ENCODE results near the gene DENND5A. TPM values are rescaled to one million over a fixed set of nuclear protein-coding genes. Genes with fewer than 3 reads are reported as not detected.
"Not testable (repeated sequence)": the region's sequence is repeated elsewhere in the genome, so short reads cannot be mapped to it uniquely, and the experiment has no call there.

The DENND5A gene
- total RNA-seq, 4 donors from 2014 or later: 60.0 to 199 (median 99.4) TPM

- Histone ChIP-seq H3K27me3 (no peaks in the 10 kb centered on the region), H3K4me3 (peak overlapping the region in 1 of 2 donors; percentile 97), H3K4me1 (no peaks in the 10 kb centered on the region), H3K36me3 (no peaks in the 10 kb centered on the region), H3K9me3 (no peaks in the 10 kb centered on the region), H3K27ac (peak overlapping the region; percentile 99 to 100)
- DNase-seq: no peak
- intact Hi-C loops (cut with DNase I; ENCODE audit: low total_unique reads): no loop called here
- TF ChIP-seq POLR2A (IDR thresholded peaks at IDR 0.05) (no peak), CTCF (IDR thresholded peaks at IDR 0.05) (no peak)
Measured at GRCh38 chr11:9266132-9266736, 1.1 kb upstream of the DENND5A start.

GRCh38 chr11:9264316-9265210, 587 bp downstream of the DENND5A start:
- Histone ChIP-seq H3K27me3 (no peaks in the 10 kb centered on the region), H3K4me3 (peak overlapping the region; percentile 97 to 99), H3K4me1 (no peaks in the 10 kb centered on the region), H3K27ac (peak overlapping the region; percentile 99 to 100), H3K9me3 (no peaks in the 10 kb centered on the region), H3K36me3 (no peaks in the 10 kb centered on the region)
- TF ChIP-seq CTCF (IDR thresholded peaks at IDR 0.05) (no peak), POLR2A (IDR thresholded peaks at IDR 0.05) (peak; percentile 26 to 43)
- intact Hi-C loops (cut with DNase I; ENCODE audit: low total_unique reads): no loop called here
- peak; percentile 63 to 73 for DNase-seq

- Histone ChIP-seq H3K9me3 (no peaks in the 10 kb centered on the region), H3K27me3 (no peaks in the 10 kb centered on the region), H3K36me3 (no peaks in the 10 kb centered on the region), H3K27ac (peak overlapping the region; percentile 99 to 100), H3K4me3 (peak overlapping the region; percentile 97 to 99), H3K4me1 (no peaks in the 10 kb centered on the region)
- DNase-seq: no peak
- intact Hi-C loops (cut with DNase I; ENCODE audit: low total_unique reads): no loop called here
- TF ChIP-seq POLR2A (IDR thresholded peaks at IDR 0.05) (no peak), CTCF (IDR thresholded peaks at IDR 0.05) (no peak)
Measured at GRCh38 chr11:9263840-9264315, 1.3 kb downstream of the DENND5A start.

DNA sequence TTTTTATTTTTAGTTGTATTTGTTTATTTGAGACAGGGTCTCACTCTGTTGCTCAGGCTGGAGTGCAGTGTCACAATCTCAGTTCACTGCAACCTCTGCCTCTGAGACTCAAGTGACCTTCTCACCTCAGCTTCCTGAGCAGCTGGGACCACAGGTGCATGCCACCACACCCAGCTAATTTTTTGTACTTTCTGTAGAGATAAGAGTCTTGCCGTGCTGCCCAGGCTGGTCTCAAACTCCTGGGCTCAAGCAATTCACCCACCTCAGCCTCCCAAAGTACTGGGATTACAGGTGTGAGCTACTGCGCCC, 4.4 kb downstream of the DENND5A start:
- H3K27me3 ChIP-seq; DNase-seq; H3K4me3 ChIP-seq; H3K9me3 ChIP-seq; intact Hi-C loops (cut with DNase I; ENCODE audit: low total_unique reads); H3K4me1 ChIP-seq; H3K36me3 ChIP-seq: not testable (repeated sequence)
- peak overlapping the region in 1 of 2 donors; percentile 46 for H3K27ac ChIP-seq

GRCh38 chr11:9259981-9260837, 4.9 kb downstream of the DENND5A start:
- TF ChIP-seq POLR2A (IDR thresholded peaks at IDR 0.05): no peak
- TF ChIP-seq CTCF (IDR thresholded peaks at IDR 0.05): peak in 1 of 4 experiments; percentile 7
- H3K36me3 ChIP-seq: no peaks in the 10 kb centered on the region
- intact Hi-C loops (cut with DNase I; ENCODE audit: low total_unique reads): no loop called here

DNA sequence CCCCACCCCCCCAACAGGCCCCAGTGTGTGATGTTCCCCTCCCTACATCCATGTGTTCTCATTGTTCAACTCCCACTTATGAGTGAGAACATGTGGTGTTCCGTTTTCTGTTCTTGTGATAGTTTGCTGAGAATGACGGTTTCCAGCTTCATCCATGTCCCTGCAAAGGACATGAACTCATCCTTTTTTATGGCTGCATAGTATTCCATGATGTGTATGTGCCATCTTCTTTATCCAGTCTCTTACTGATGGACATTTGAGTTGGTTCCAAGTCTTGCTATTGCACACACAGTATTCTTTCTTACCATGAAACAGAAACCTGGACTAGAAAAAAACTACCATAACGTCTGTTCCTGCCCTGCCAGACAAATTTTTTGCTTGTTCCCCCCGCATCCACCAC, 6.9 kb downstream of the DENND5A start:
- H3K36me3 ChIP-seq; H3K27me3 ChIP-seq; intact Hi-C loops (cut with DNase I; ENCODE audit: low total_unique reads); H3K27ac ChIP-seq; H3K4me3 ChIP-seq; H3K4me1 ChIP-seq; H3K9me3 ChIP-seq; DNase-seq: not testable (repeated sequence)

More at GRCh38 chr11:9259981-9260837, 4.9 kb downstream of the DENND5A start:
- no peaks in the 10 kb centered on the region for H3K27me3 ChIP-seq
- H3K4me3 ChIP-seq: no peak overlapping the region
- no peaks in the 10 kb centered on the region for H3K4me1 ChIP-seq
- DNase-seq: no peak
- no peaks in the 10 kb centered on the region for H3K9me3 ChIP-seq
- peak overlapping the region in 1 of 2 donors; percentile 46 for H3K27ac ChIP-seq
